H1 (cell line): ENCODE results near the gene MCC. TPM values are rescaled to one million over a fixed set of nuclear protein-coding genes. Genes with fewer than 3 reads are reported as not detected.

Source experiments
- CTCF ChIA-PET: fragments of 300-600 bp; sonication (Branson Sonifier 250); formaldehyde crosslinking; loops from one replicate; lab custom pipeline; 2021; ENCODE audit not compliant: partially characterized antibody; lab: Charles Lee
- POLR2A ChIA-PET: fragments of 300-600 bp; sonication (Branson Sonifier 250); formaldehyde crosslinking; loops from one replicate; lab custom pipeline; 2021; ENCODE audit warnings: inconsistent platforms; ENCODE audit not compliant: partially characterized antibody; lab: Charles Lee
- DNase-seq, 2 experiments: peaks; one replicate each; pipeline versions ENCODE4 v3.0.0 to v3.0.0-alpha.2; 2010 to 2022; ENCODE audit warnings: low spot score in 2 of 2, low read depth in 1 of 2, mixed read lengths in 1 of 2
- FAIRE-seq: peaks from 2 replicates; lab custom pipeline; 2011; peaks lifted over from hg19 to GRCh38; lab: Jason Lieb, UNC
- H2AFZ ChIP-seq: 2 replicates; pipeline ENCODE4 v1.8.1; 2012; ENCODE audit warnings: low read length, inconsistent platforms
- H2AK5ac ChIP-seq: 2 replicates; pipeline ENCODE4 v1.6.1; 2013; ENCODE audit warnings: low read depth, low read length
- H2BK120ac ChIP-seq: replicated peaks from 2 replicates; pipeline ENCODE3; 2013; ENCODE audit warnings: low read depth, low read length, inconsistent platforms
- H2BK12ac ChIP-seq: 2 replicates; pipeline ENCODE4 v1.6.1; 2013; ENCODE audit warnings: low read depth, low read length
- H2BK15ac ChIP-seq: 2 replicates; pipeline ENCODE4 v1.6.1; 2013; ENCODE audit warnings: low read length
- H2BK20ac ChIP-seq: 2 replicates; pipeline ENCODE4 v1.6.1; 2013; ENCODE audit warnings: low read length
- H2BK5ac ChIP-seq: 2 replicates; pipeline ENCODE4 v1.6.1; 2013; ENCODE audit warnings: low read depth, low read length
- H3K14ac ChIP-seq: 2 replicates; pipeline ENCODE4 v1.6.1; 2013; ENCODE audit warnings: inconsistent platforms; ENCODE audit not compliant: insufficient read length
- H3K18ac ChIP-seq: 2 replicates; pipeline ENCODE4 v1.6.1; 2013; ENCODE audit warnings: low read length; ENCODE audit errors: extremely low read depth
- H3K23ac ChIP-seq: 2 replicates; pipeline ENCODE4 v1.6.1; 2013; ENCODE audit warnings: inconsistent platforms; ENCODE audit not compliant: insufficient read length
- H3K23me2 ChIP-seq: 2 replicates; pipeline ENCODE4 v1.6.1; 2013; ENCODE audit warnings: low read depth, low read length
- H3K27ac ChIP-seq: 2 replicates; pipeline ENCODE4 v1.6.1; 2011; ENCODE audit warnings: low read depth, low read length, inconsistent platforms
- H3K27me3 ChIP-seq, 4 experiments: replicated peaks in 1 of 4; 1 replicate in 1 of 4; 2 replicates in 3 of 4; pipeline versions ENCODE4 v1.6.1 to v1.8.1; 2011 to 2013; ENCODE audit warnings: low read length in 3 of 4, mild to moderate bottlenecking in 3 of 4, inconsistent platforms in 2 of 4, mixed read lengths in 2 of 4, moderate library complexity in 1 of 4; ENCODE audit not compliant: control insufficient read depth in 3 of 4, insufficient read depth in 3 of 4; ENCODE audit errors: extremely low read depth in 1 of 4
- H3K36me3 ChIP-seq, 4 experiments: 2 replicates each; pipeline versions ENCODE4 v1.6.1 to v1.8.1; 2011 to 2013; ENCODE audit warnings: mild to moderate bottlenecking in 4 of 4, low read length in 3 of 4, moderate library complexity in 2 of 4, control low read depth in 1 of 4, inconsistent platforms in 1 of 4; ENCODE audit not compliant: insufficient read depth in 4 of 4, control insufficient read depth in 2 of 4
- H3K4ac ChIP-seq: replicated peaks from 2 replicates; pipeline ENCODE3; 2013; ENCODE audit warnings: low read length, low read depth, mixed read lengths, inconsistent platforms; ENCODE audit not compliant: insufficient read length
- H3K4me1 ChIP-seq, 4 experiments: replicated peaks in 1 of 4; 1 replicate in 1 of 4; 2 replicates in 3 of 4; pipeline versions ENCODE4 v1.6.1 to v1.8.1; 2011 to 2013; ENCODE audit warnings: low read length in 3 of 4, inconsistent platforms in 2 of 4, mixed read lengths in 1 of 4; ENCODE audit not compliant: insufficient read depth in 4 of 4, control insufficient read depth in 3 of 4
- H3K4me2 ChIP-seq, 2 experiments: 2 replicates each; pipeline versions ENCODE4 v1.6.1 to v1.8.1; 2011 to 2013; ENCODE audit warnings: low read depth in 2 of 2, low read length in 2 of 2, control low read depth in 1 of 2, inconsistent platforms in 1 of 2, mild to moderate bottlenecking in 1 of 2; ENCODE audit not compliant: insufficient read depth in 1 of 2
- H3K4me3 ChIP-seq, 4 experiments: fragments of 200-600, 300-600 bp in 1 of 4; sonication (generic), shearing (Covaris generic), sonication (Bioruptor Twin) in 1 of 4; 2 replicates each; pipeline versions ENCODE4 v1.5.1 to v1.8.1; 2011 to 2016; ENCODE audit warnings: low read length in 4 of 4, low read depth in 3 of 4, control low read depth in 2 of 4, inconsistent platforms in 2 of 4, mild to moderate bottlenecking in 2 of 4, mixed read lengths in 1 of 4, moderate library complexity in 1 of 4; ENCODE audit not compliant: insufficient read depth in 2 of 4; ENCODE audit errors: extremely low read depth in 1 of 4
- H3K56ac ChIP-seq: replicated peaks from 2 replicates; pipeline ENCODE3; 2013; ENCODE audit warnings: low read depth, mild to moderate bottlenecking, mixed read lengths, low read length, inconsistent platforms; ENCODE audit not compliant: insufficient read length
- H3K79me1 ChIP-seq: 2 replicates; pipeline ENCODE4 v1.6.1; 2013; ENCODE audit warnings: low read depth, low read length, control low read depth
- H3K79me2 ChIP-seq, 2 experiments: 2 replicates each; pipeline versions ENCODE4 v1.6.1 to v1.8.1; 2012 to 2013; ENCODE audit warnings: low read length in 2 of 2, mild to moderate bottlenecking in 2 of 2, inconsistent platforms in 1 of 2; ENCODE audit not compliant: insufficient read depth in 2 of 2, control insufficient read depth in 1 of 2
- H3K9ac ChIP-seq, 4 experiments: replicated peaks in 1 of 4; 1 replicate in 1 of 4; 2 replicates in 3 of 4; pipeline versions ENCODE4 v1.6.1 to v1.8.1; 2011 to 2013; ENCODE audit warnings: low read depth in 3 of 4, low read length in 3 of 4, control low read depth in 2 of 4, mild to moderate bottlenecking in 2 of 4, moderate library complexity in 2 of 4, inconsistent platforms in 1 of 4; ENCODE audit errors: extremely low read depth in 1 of 4
- H3K9me3 ChIP-seq, 2 experiments: 2 replicates each; pipeline versions ENCODE4 v1.6.1 to v1.8.1; 2012 to 2013; ENCODE audit warnings: mild to moderate bottlenecking in 2 of 2, moderate library complexity in 2 of 2, control low read depth in 1 of 2, inconsistent platforms in 1 of 2, low read depth in 1 of 2, low read length in 1 of 2, mixed read lengths in 1 of 2; ENCODE audit not compliant: insufficient read depth in 2 of 2
- H4K20me1 ChIP-seq, 2 experiments: replicated peaks in 1 of 2; 2 replicates each; pipeline versions ENCODE3 to v1.8.1; 2011 to 2013; ENCODE audit warnings: inconsistent platforms in 2 of 2, low read length in 2 of 2, mild to moderate bottlenecking in 1 of 2; ENCODE audit not compliant: insufficient read depth in 2 of 2, control insufficient read depth in 1 of 2
- H4K5ac ChIP-seq: 2 replicates; pipeline ENCODE4 v1.6.1; 2013; ENCODE audit warnings: low read length, low read depth, mixed read lengths, inconsistent platforms; ENCODE audit not compliant: insufficient read length
- H4K8ac ChIP-seq: 2 replicates; pipeline ENCODE4 v1.8.0; 2013; ENCODE audit warnings: mild to moderate bottlenecking, moderate library complexity, low read length, inconsistent platforms; ENCODE audit not compliant: insufficient read depth; ENCODE audit errors: extremely low read depth
- H4K91ac ChIP-seq: replicated peaks from 2 replicates; pipeline ENCODE3; 2013; ENCODE audit warnings: low read length, mixed read lengths, inconsistent platforms; ENCODE audit not compliant: insufficient read length
- BRCA1 ChIP-seq: IDR thresholded peaks from 2 replicates; pipeline ENCODE4 v1.6.1; 2012; ENCODE audit warnings: low read depth, low read length, improper control_type of control experiment
- CHD2 ChIP-seq: IDR thresholded peaks from 2 replicates; pipeline ENCODE4 v1.6.1; 2012; ENCODE audit warnings: low read length, improper control_type of control experiment
- CREB1 ChIP-seq: IDR thresholded peaks from 2 replicates; pipeline ENCODE4 v1.6.1; 2012; ENCODE audit warnings: inconsistent platforms
- CTBP2 ChIP-seq: IDR thresholded peaks from 2 replicates; pipeline ENCODE4 v1.7.0; 2011; ENCODE audit warnings: borderline replicate concordance, mild to moderate bottlenecking, moderate library complexity, mixed read lengths, low read length; ENCODE audit not compliant: insufficient read depth, insufficient read length
- HDAC2 ChIP-seq, 2 experiments: fragments of 300-600 bp in 1 of 2; sonication (generic) in 1 of 2; IDR thresholded peaks; 2 replicates each; pipeline ENCODE4 v1.6.1; 2011 to 2012; ENCODE audit warnings: low read depth in 2 of 2, low read length in 2 of 2, mild to moderate bottlenecking in 2 of 2, moderate library complexity in 2 of 2, borderline replicate concordance in 1 of 2, inconsistent platforms in 1 of 2
- HDAC6 ChIP-seq: IDR thresholded peaks from one replicate; pipeline ENCODE4 v1.7.1; 2012; ENCODE audit warnings: low read depth, mild to moderate bottlenecking, inconsistent platforms, low read length, moderate library complexity
- JUND ChIP-seq: IDR thresholded peaks from 2 replicates; pipeline ENCODE4 v1.6.1; 2011; ENCODE audit warnings: mild to moderate bottlenecking, improper control_type of control experiment, low read length
- KDM1A ChIP-seq: fragments of 200-600, 300-600 bp; sonication (generic); IDR thresholded peaks from 2 replicates; pipeline ENCODE4 v1.7.1; 2016; ENCODE audit warnings: mild to moderate bottlenecking, low read length, borderline replicate concordance
- KDM5A ChIP-seq: fragments of 200-600 bp; IDR thresholded peaks from 2 replicates; pipeline ENCODE4 v1.7.1; 2012; ENCODE audit warnings: mild to moderate bottlenecking, low read length, inconsistent platforms, mixed read lengths
- RNF2 ChIP-seq: fragments of 200-900, 300-1000 bp; sonication (generic); IDR thresholded peaks from 2 replicates; pipeline ENCODE4 v1.7.1; 2016; ENCODE audit warnings: borderline replicate concordance, low read depth, mild to moderate bottlenecking, antibody characterized with exemption, low read length; ENCODE audit not compliant: poor library complexity, severe bottlenecking; ENCODE audit errors: missing control alignments
- SAP30 ChIP-seq: fragments of 300-600 bp; sonication (generic); IDR thresholded peaks from 2 replicates; pipeline ENCODE4 v1.7.1; 2012; ENCODE audit warnings: low read length, moderate library complexity, mild to moderate bottlenecking, inconsistent platforms; ENCODE audit not compliant: insufficient read depth, insufficient replicate concordance
- SUZ12 ChIP-seq: fragments of 200-600 bp; sonication (generic); IDR thresholded peaks from 2 replicates; pipeline ENCODE4 v1.6.1; 2012; ENCODE audit warnings: mild to moderate bottlenecking, inconsistent platforms, low read length, moderate library complexity, mixed read lengths
- TEAD4 ChIP-seq: IDR thresholded peaks from 2 replicates; pipeline ENCODE4 v1.6.1; 2012; ENCODE audit warnings: low read depth, low read length, inconsistent platforms, mixed read lengths
- ZNF274 ChIP-seq: IDR thresholded peaks from 2 replicates; pipeline ENCODE4 v1.7.0; 2012; ENCODE audit warnings: low read length, borderline replicate concordance; ENCODE audit errors: extremely low read depth
- WGBS, 2 experiments: shearing (Covaris generic) in 1 of 2; methylation state at CpG; one replicate each; pipeline versions ENCODE4 v1.1.6 to v1.1.7; 2013 to 2015; ENCODE audit warnings: low lambda C conversion rate in 2 of 2, mixed read lengths in 2 of 2, inconsistent platforms in 1 of 2, low coverage in 1 of 2, missing lambda C conversion rate in 1 of 2; ENCODE audit not compliant: insufficient replicate concordance in 2 of 2, insufficient coverage in 1 of 2, insufficient read length in 1 of 2; ENCODE audit errors: extremely low coverage in 1 of 2, missing lambda C conversion rate in 1 of 2; 5-methylcytosine and 5-hydroxymethylcytosine counted together
- polyA plus RNA-seq, 7 experiments: library from polyadenylated mRNA; depleted of rRNA in 3 of 7; stranded (reverse) in 5 of 7; unstranded in 2 of 7; fragments of >200 nt in 5 of 7; fragments of 200-250 nt in 2 of 7; gene quantifications; 1 replicate in 5 of 7; 2 replicates in 1 of 7; 4 replicates in 1 of 7; pipeline versions ENCODE4 v1.2.1 to v1.2.3, GENCODE V29; 2011 to 2013; ENCODE audit warnings: missing spikeins in 2 of 7, mixed read lengths in 2 of 7
- total RNA-seq: library from RNA; stranded (reverse); fragmentation: NEBNext Ultra II Directional; extraction: Animal tissue kit (Norgen Biotek cat#: 25700); gene quantifications from 2 replicates; pipeline ENCODE4 v1.2.1, GENCODE V29; 2021

Gene MCC
- total and polyA plus RNA-seq, 2 of the 8 experiments (the other 6 are each of a cell fraction or from before 2014, with no cell fraction given), result 2.6 to 18.3 TPM

DNA sequence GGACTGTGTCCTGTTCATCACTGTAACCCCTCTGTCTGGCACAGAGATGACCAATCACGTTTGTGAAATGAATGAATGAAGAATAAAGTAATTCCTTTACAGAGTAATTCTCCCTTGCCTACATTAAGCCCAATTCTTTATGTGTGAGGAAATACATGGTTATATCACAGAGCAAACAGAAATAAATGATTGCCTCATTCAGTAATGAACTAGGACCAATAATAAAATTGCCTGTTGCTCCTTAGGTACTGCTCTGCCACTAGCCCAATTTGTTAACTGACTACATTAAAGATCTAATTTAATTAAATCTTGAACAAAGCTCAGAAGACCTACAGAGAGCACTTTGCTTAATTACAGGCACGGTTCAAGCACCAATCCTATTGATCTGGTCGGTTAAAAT is 389.9 kb downstream of the MCC start:
- Histone ChIP-seq H3K36me3 (no peaks in the 10 kb centered on the region; a peak in 2 of 8 replicates), H2BK120ac (no peak overlapping the region), H4K20me1 (no peaks in the 10 kb centered on the region), H4K8ac (no peak overlapping the region), H3K23me2 (no peaks in the 10 kb centered on the region), H4K5ac (no peak overlapping the region), H2AFZ (no peak overlapping the region), H3K23ac (no peak overlapping the region), H3K27ac (no peak overlapping the region), H3K4ac (no peak overlapping the region), H2BK20ac (no peak overlapping the region), H3K4me3 (no peak overlapping the region), H2BK15ac (no peak overlapping the region), H4K91ac (no peak overlapping the region), H3K79me2 (no peaks in the 10 kb centered on the region), H3K4me1 (peaks cover 0 to 2% (median 0%) of the 10 kb centered on the region in 4 experiments; a peak in 1 of 7 replicates), H2AK5ac (no peak overlapping the region), H3K27me3 (no peaks in the 10 kb centered on the region), H2BK12ac (no peak overlapping the region), H3K18ac (no peak overlapping the region), H3K79me1 (no peaks in the 10 kb centered on the region), H3K9me3 (no peaks in the 10 kb centered on the region), H3K4me2 (no peak overlapping the region), H3K14ac (no peak overlapping the region), H3K56ac (no peak overlapping the region), H3K9ac (no peak overlapping the region), H2BK5ac (no peak overlapping the region)
- WGBS, 2 experiments, result 90% methylated on average over 3 of the region's 3 CpGs; no CpG with 5 or more reads in 1 of the 2 experiments
- ChIA-PET POLR2A (interaction anchor here (0.6 kb wide), 1 partner anchor 289 kb away, joined by 3 read pairs; no protein-coding TSS in a partner anchor), CTCF (no interaction called here)
- DNase-seq, result no peak
- FAIRE-seq, result no peak
- TF ChIP-seq RNF2, result no peak
- no peak for TF ChIP-seq ZNF274
- no peak for TF ChIP-seq TEAD4
- TF ChIP-seq KDM5A, result no peak
- no peak for TF ChIP-seq BRCA1
- TF ChIP-seq CHD2, result no peak
- TF ChIP-seq JUND, result no peak
- TF ChIP-seq HDAC6, result no peak
- TF ChIP-seq CTBP2, result no peak
- no peak for TF ChIP-seq SUZ12
- no peak for TF ChIP-seq HDAC2 (IDR thresholded peaks at IDR 0.05; ENCODE audit: borderline replicate concordance in 1 of 2, low read depth in 2 of 2, low read length in 2 of 2)
- no peak for TF ChIP-seq CREB1
- no peak for TF ChIP-seq SAP30
- TF ChIP-seq KDM1A, result no peak
